ENCODE results near the gene C11orf97. TPM values are rescaled to one million over a fixed set of nuclear protein-coding genes. Genes with fewer than 3 reads are reported as not detected.

Gene C11orf97
- total and polyA plus RNA-seq, 9 of the 15 experiments (the other 6 are each of a cell fraction or from before 2014, with no cell fraction given), result not detected

- FAIRE-seq, result no peak
- no peaks in the 10 kb centered on the region for H4K20me1 ChIP-seq (replicated peaks; ENCODE audit: control insufficient read depth, insufficient read depth, low read length)
- no peak overlapping the region for H3K9ac ChIP-seq (ENCODE audit: insufficient read depth in 1 of 2, low read depth in 2 of 2, low read length in 2 of 2)
- DNase-seq (ENCODE audit: extremely low read depth in 1 of 4, low spot score in 3 of 4), result peak; percentile 13 to 40 (median 18)
- H3K27me3 ChIP-seq (ENCODE audit: control insufficient read depth in 2 of 2, insufficient read depth in 2 of 2, low read length in 2 of 2), result no peaks in the 10 kb centered on the region; a peak in 1 of 5 replicates
- H3K79me2 ChIP-seq (ENCODE audit: control insufficient read depth, insufficient read depth, low read length), result no peaks in the 10 kb centered on the region
- intact Hi-C loops (cut with micrococcal nuclease), result loop anchor here (1.0 to 10.0 kb wide), 4 partner anchors 44 to 375 kb away; partner anchors contain the start of gene AMOTL1
- no peak overlapping the region for H3K4me3 ChIP-seq
- CTCF ChIA-PET (ENCODE audit: low intra/inter-chr PET ratio), result interaction anchor here (1.2 to 1.5 kb wide), 3 partner anchors 45 to 84 kb away, joined by 3 to 9 read pairs (median 8); no protein-coding TSS in a partner anchor
- H3K9me3 ChIP-seq (replicated peaks; ENCODE audit: control insufficient read depth, insufficient read depth, low read depth, low read length), result no peaks in the 10 kb centered on the region
- POLR2A ChIA-PET, result interaction anchor here (0.6 kb wide), 2 partner anchors 13 to 649 kb away, joined by 3 to 4 read pairs; no protein-coding TSS in a partner anchor
- 7% methylated on average over 5 of the region's 5 CpGs for WGBS (ENCODE audit: insufficient coverage, low coverage, missing lambda C conversion rate)
- in situ Hi-C loops (cut with MboI), result loop anchor here (5.0 kb wide), 1 partner anchor 83 kb away; no protein-coding TSS in a partner anchor
- H2AFZ ChIP-seq (ENCODE audit: low read depth, low read length), result 0 out of 2 replicates have a peak overlapping the region, but pooled peaks have one; percentile 10
- no peak overlapping the region for H3K27ac ChIP-seq (ENCODE audit: extremely low read depth, low read depth, low read length)
- BruUV-seq (replicated peaks), result no TSS peak
- peak; percentile 69 for ATAC-seq
- H3K4me1 ChIP-seq (replicated peaks in 1 of 2; ENCODE audit: control insufficient read depth in 2 of 2, insufficient read depth in 2 of 2, low read length in 2 of 2), result no peaks in the 10 kb centered on the region
- H3K4me2 ChIP-seq (ENCODE audit: insufficient read depth, low read length), result no peak overlapping the region
- H3K9me1 ChIP-seq (ENCODE audit: control insufficient read depth, insufficient read depth, low read length), result no peaks in the 10 kb centered on the region
- no peaks in the 10 kb centered on the region for H3K36me3 ChIP-seq (ENCODE audit: control insufficient read depth, insufficient read depth, low read length)
- TF ChIP-seq ZNF408 (CRISPR knock-in tag; IDR thresholded peaks at IDR 0.05; ENCODE audit: low read depth) (no peak), ZNF224 (CRISPR knock-in tag; IDR thresholded peaks at IDR 0.05) (no peak), REST (IDR thresholded peaks at IDR 0.05; ENCODE audit: borderline replicate concordance) (peak; percentile 51; the same call in 1 of the 2 replicates), REST (CRISPR knock-in tag; IDR thresholded peaks at IDR 0.05; ENCODE audit: low read depth) (no peak), CTCF (IDR thresholded peaks at IDR 0.05 in 2 of 3, conservative IDR thresholded peaks at IDR 0.05 in 1 of 3; ENCODE audit: insufficient read depth in 2 of 3, low read depth in 1 of 3, low read length in 3 of 3) (peak; percentile 41 to 70 (median 46); a peak in 5 of 6 replicates), DEAF1 (CRISPR knock-in tag; IDR thresholded peaks at IDR 0.05) (peak; percentile 48; the same call in 1 of the 2 replicates), RAD21 (CRISPR knock-in tag; conservative IDR thresholded peaks at IDR 0.05 in 1 of 2, IDR thresholded peaks at IDR 0.05 in 1 of 2) (peak; percentile 74 to 82)
Observed at GRCh38 chr11:94519478-94520084, 7.3 kb downstream of the C11orf97 start.
